Hepatocyte (in vitro differentiated cells): Measurements from ENCODE around the gene COX5B.

Experiments
- EZH2 ChIP-seq: fragments of 200-600 bp; sonication (generic); IDR thresholded peaks from 2 replicates; pipeline ENCODE4 v1.6.1; 2016; ENCODE audit warnings: antibody characterized with exemption, mild to moderate bottlenecking, borderline replicate concordance
- EZH2phosphoT487 ChIP-seq: fragments of 200-600 bp; sonication (generic); IDR thresholded peaks from one replicate; pipeline ENCODE4 v1.6.1; 2018; ENCODE audit warnings: antibody characterized with exemption, mild to moderate bottlenecking, low read depth, moderate library complexity; ENCODE audit not compliant: unreplicated experiment, severe bottlenecking
- TF ChIP-seq, protein P1 (sequence below): fragments of 200-600 bp; sonication (generic); IDR thresholded peaks from 2 replicates; pipeline ENCODE4 v1.5.1; 2016; ENCODE audit warnings: antibody characterized with exemption, mild to moderate bottlenecking; ENCODE audit not compliant: poor library complexity

DNA sequence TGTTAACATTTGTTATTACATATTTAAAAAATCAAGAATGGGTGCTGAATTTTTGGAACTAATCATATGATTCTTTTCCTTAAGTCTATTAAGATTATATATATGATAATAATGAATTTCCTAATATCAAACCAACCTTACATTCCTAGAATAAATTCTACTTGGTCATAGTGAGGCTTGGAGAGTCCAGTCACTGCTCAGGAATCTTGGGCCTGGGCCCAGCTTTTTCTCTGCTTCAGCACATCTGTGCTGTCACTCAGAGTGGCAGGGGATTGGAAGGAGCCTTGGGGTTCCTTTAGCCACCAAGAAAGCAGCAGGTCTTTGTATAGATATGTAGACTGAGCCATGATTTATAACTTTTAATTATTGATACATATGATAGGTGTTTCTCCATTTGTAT lies 47.6 kb downstream of the COX5B start:
- TF ChIP-seq, protein P1, sequence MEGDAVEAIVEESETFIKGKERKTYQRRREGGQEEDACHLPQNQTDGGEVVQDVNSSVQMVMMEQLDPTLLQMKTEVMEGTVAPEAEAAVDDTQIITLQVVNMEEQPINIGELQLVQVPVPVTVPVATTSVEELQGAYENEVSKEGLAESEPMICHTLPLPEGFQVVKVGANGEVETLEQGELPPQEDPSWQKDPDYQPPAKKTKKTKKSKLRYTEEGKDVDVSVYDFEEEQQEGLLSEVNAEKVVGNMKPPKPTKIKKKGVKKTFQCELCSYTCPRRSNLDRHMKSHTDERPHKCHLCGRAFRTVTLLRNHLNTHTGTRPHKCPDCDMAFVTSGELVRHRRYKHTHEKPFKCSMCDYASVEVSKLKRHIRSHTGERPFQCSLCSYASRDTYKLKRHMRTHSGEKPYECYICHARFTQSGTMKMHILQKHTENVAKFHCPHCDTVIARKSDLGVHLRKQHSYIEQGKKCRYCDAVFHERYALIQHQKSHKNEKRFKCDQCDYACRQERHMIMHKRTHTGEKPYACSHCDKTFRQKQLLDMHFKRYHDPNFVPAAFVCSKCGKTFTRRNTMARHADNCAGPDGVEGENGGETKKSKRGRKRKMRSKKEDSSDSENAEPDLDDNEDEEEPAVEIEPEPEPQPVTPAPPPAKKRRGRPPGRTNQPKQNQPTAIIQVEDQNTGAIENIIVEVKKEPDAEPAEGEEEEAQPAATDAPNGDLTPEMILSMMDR = no peak
- TF ChIP-seq EZH2 (no peak), EZH2phosphoT487 (no peak)
